Naive B cell (primary cell): Measurements from ENCODE around the gene PRTFDC1. TPM values are rescaled to one million over a fixed set of nuclear protein-coding genes. Genes with fewer than 3 reads are reported as not detected.
"Not testable (repeated sequence)": the region's sequence is repeated elsewhere in the genome, so short reads cannot be mapped to it uniquely, and the experiment has no call there.

ENCODE experiments used
- ATAC-seq, 2 donors: fragments of 150-1000 bp; cut with Tn5 transposase; 2 replicates each; pipeline ENCODE4 v1.10.0; 2021; ENCODE audit warnings: low read depth in 2 of 2, mild to moderate bottlenecking in 2 of 2, moderate library complexity in 2 of 2
- DNase-seq: peaks from one replicate; pipeline ENCODE4 v3.0.0; 2022
- H3K27ac Mint-ChIP-seq, 6 donors: one replicate each; pipeline ENCODE4 v1.8.0; 2020 to 2022; ENCODE audit warnings: mild to moderate bottlenecking in 6 of 6, mixed read lengths in 6 of 6, moderate library complexity in 5 of 6, inconsistent platforms in 2 of 6
- H3K27me3 Mint-ChIP-seq, 3 donors: one replicate each; pipeline ENCODE4 v1.8.0; 2021 to 2022; ENCODE audit warnings: mixed read lengths in 3 of 3, mild to moderate bottlenecking in 1 of 3
- H3K36me3 Mint-ChIP-seq, 2 donors: one replicate each; pipeline ENCODE4 v1.8.0; 2020 to 2022; ENCODE audit warnings: mixed read lengths in 2 of 2, inconsistent platforms in 1 of 2, mild to moderate bottlenecking in 1 of 2
- H3K4me1 Mint-ChIP-seq, 3 donors: one replicate each; pipeline ENCODE4 v1.8.0; 2020 to 2022; ENCODE audit warnings: mixed read lengths in 3 of 3, inconsistent platforms in 1 of 3, mild to moderate bottlenecking in 1 of 3, moderate library complexity in 1 of 3
- H3K4me3 Mint-ChIP-seq, 8 donors: one replicate each; pipeline ENCODE4 v1.8.0; 2020 to 2022; ENCODE audit warnings: mild to moderate bottlenecking in 8 of 8, mixed read lengths in 8 of 8, moderate library complexity in 8 of 8, inconsistent platforms in 2 of 8
- H3K9me3 Mint-ChIP-seq, 7 donors: one replicate each; pipeline ENCODE4 v1.8.0; 2020 to 2022; ENCODE audit warnings: mixed read lengths in 7 of 7, mild to moderate bottlenecking in 5 of 7, inconsistent platforms in 2 of 7, moderate library complexity in 1 of 7
- polyA plus RNA-seq, 6 donors: library from polyadenylated mRNA; unstranded; fragments of 300-500 nt; fragmentation: Illumina TruSeq; gene quantifications; one replicate each; pipeline ENCODE4 v1.2.3, GENCODE V29; 2021; ENCODE audit warnings: low read depth in 6 of 6

The PRTFDC1 gene
- polyA plus RNA-seq, 6 donors from 2014 or later = 0.15 to 0.38 (median 0.32) TPM; not detected in 3

DNA sequence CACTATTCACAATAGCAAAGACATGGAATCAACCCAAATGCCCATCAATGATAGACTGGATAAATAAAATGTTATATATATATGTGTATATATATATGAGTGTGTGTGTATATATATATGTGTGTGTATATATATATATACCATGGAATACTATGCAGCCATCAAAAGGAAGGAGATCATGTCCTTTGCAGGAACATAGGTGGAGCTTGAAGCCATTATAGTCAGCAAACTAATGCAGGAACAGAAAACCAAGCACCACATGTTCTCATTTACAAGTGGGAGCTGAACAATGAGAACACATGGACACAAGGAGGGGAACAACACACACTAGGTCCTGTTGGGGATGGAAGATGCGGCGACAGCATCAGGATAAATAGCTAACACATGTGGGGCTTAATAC is 32.2 kb downstream of the PRTFDC1 start:
- H3K4me1 Mint-ChIP-seq, H3K36me3 Mint-ChIP-seq, ATAC-seq, H3K27ac Mint-ChIP-seq, H3K4me3 Mint-ChIP-seq, DNase-seq: not testable (repeated sequence)
- Mint-ChIP-seq H3K27me3 (peaks cover 0 to 12% (median 8%) of the 10 kb centered on the region in 3 donors), H3K9me3 (peaks cover 3 to 23% (median 14%) of the 10 kb centered on the region in 7 donors)

- H3K36me3 Mint-ChIP-seq, H3K4me1 Mint-ChIP-seq, ATAC-seq, H3K4me3 Mint-ChIP-seq, DNase-seq, H3K27me3 Mint-ChIP-seq: not testable (repeated sequence)
- Mint-ChIP-seq H3K27ac (peak overlapping the region in 1 of 6 donors; percentile 61), H3K9me3 (peaks cover 3 to 22% (median 10%) of the 10 kb centered on the region in 7 donors)
These were observed 32.8 kb downstream of the PRTFDC1 start for GRCh38 chr10:24919629-24920028.

GRCh38 chr10:24917979-24918378 is 34.4 kb downstream of the PRTFDC1 start:
- Mint-ChIP-seq H3K9me3 (peaks cover 0 to 7% (median 0%) of the 10 kb centered on the region in 7 donors), H3K27me3 (peaks cover 0 to under 1% (median 0%) of the 10 kb centered on the region in 3 donors), H3K4me3 (no peak overlapping the region), H3K36me3 (no peaks in the 10 kb centered on the region), H3K4me1 (no peaks in the 10 kb centered on the region), H3K27ac (no peak overlapping the region)
- ATAC-seq (no peak), DNase-seq (no peak)

DNA sequence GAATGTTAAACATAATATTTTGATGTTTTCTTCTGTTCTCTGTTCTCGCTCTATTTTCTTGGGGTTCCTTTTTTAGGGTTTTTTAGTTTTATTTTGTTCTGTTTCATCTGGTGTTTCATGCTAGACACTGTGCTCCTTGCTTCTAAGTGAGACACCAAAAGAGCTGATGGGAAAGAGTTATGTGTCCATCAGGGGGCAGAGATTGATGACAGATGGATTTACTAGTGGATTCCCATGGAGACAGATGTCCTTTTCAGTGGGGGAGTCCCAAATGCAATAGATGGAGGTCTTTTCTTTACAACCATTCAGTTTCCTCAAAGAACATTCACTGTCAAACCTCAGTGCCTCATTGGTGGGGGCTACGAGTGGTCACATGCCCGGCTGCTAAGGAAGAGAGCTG is 34.9 kb downstream of the PRTFDC1 start:
- peaks cover 0 to 7% (median 0%) of the 10 kb centered on the region in 7 donors for H3K9me3 Mint-ChIP-seq
- peaks cover 0 to 4% (median 3%) of the 10 kb centered on the region in 3 donors for H3K4me1 Mint-ChIP-seq
- H3K4me3 Mint-ChIP-seq = no peak overlapping the region
- H3K27ac Mint-ChIP-seq = no peak overlapping the region
- no peak for DNase-seq
- ATAC-seq = no peak
- H3K27me3 Mint-ChIP-seq = peaks cover 0 to 5% (median 0%) of the 10 kb centered on the region in 3 donors
- H3K36me3 Mint-ChIP-seq = no peaks in the 10 kb centered on the region

GRCh38 chr10:24916365-24916764 is 36.0 kb downstream of the PRTFDC1 start:
- H3K9me3 Mint-ChIP-seq = peaks cover 0 to 7% (median 0%) of the 10 kb centered on the region in 7 donors
- H3K4me3 Mint-ChIP-seq = no peak overlapping the region
- peaks cover 0 to 7% (median 0%) of the 10 kb centered on the region in 3 donors for H3K27me3 Mint-ChIP-seq
- H3K36me3 Mint-ChIP-seq = no peaks in the 10 kb centered on the region
- no peak for DNase-seq
- no peak for ATAC-seq
- no peak overlapping the region for H3K27ac Mint-ChIP-seq
- peaks cover 0 to 15% (median 7%) of the 10 kb centered on the region in 3 donors for H3K4me1 Mint-ChIP-seq

DNA sequence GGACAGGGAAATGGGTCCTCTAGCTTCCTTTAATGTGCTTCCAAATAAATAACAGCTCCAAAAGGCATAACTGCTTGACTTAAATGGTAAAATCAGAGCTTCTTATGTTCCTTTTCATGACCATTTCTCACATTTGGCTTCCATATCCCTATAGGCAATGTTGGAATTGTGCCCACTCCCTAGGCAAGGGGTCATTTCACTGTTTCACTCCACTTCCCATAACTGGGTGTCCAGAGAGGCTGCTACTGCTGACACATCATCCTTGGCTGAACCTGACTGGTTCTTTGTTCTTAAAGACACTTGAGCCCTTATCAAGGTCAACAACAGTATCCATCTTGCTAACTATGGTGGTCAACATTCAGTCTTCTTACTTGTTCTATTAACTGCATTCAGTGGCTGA is 37.1 kb downstream of the PRTFDC1 start:
- H3K27me3 Mint-ChIP-seq = peaks cover 0 to 7% (median 0%) of the 10 kb centered on the region in 3 donors
- H3K36me3 Mint-ChIP-seq = no peaks in the 10 kb centered on the region
- H3K4me1 Mint-ChIP-seq = peaks cover 0 to 21% (median 7%) of the 10 kb centered on the region in 3 donors
- ATAC-seq (no peak), DNase-seq (no peak)
- H3K27ac Mint-ChIP-seq = no peak overlapping the region
- H3K4me3 Mint-ChIP-seq = no peak overlapping the region
- H3K9me3 Mint-ChIP-seq = peaks cover 0 to 7% (median 0%) of the 10 kb centered on the region in 7 donors

- Mint-ChIP-seq H3K4me1 (peaks cover 0 to 21% (median 7%) of the 10 kb centered on the region in 3 donors), H3K4me3 (no peak overlapping the region), H3K9me3 (peaks cover 0 to under 1% (median 0%) of the 10 kb centered on the region in 7 donors), H3K36me3 (no peaks in the 10 kb centered on the region), H3K27me3 (peaks cover 0 to 7% (median 2%) of the 10 kb centered on the region in 3 donors), H3K27ac (no peak overlapping the region)
- no peak for DNase-seq
- ATAC-seq = no peak
These were observed 38.3 kb downstream of the PRTFDC1 start for GRCh38 chr10:24914148-24914547.

DNA sequence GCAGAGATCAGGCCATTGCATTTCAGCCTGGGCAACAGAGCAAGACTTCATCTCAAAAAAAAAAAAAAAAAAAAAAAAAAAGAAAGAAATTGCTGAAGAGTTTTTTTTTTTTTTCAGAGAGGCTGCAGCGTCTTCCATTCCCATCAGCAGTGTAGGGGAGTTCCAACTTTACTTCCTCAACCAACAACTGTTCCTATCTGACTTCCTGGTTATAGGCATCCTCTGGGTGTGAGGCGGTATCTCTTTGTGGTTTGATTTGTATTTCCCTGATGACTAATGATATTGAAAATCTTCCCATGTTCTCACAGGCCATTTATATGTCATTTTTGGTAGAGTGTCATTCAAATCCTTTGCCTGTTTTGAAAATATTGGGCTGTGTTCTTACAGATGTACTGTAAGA is 40.2 kb downstream of the PRTFDC1 start:
- no peak for ATAC-seq
- Mint-ChIP-seq H3K4me1 (peaks cover 0 to 21% (median 7%) of the 10 kb centered on the region in 3 donors), H3K27me3 (peaks cover 0 to 7% (median 3%) of the 10 kb centered on the region in 3 donors), H3K36me3 (no peaks in the 10 kb centered on the region), H3K4me3 (peak overlapping the region in 3 of 8 donors; percentile 6 to 75 (median 42)), H3K27ac (peak overlapping the region in 1 of 6 donors; percentile 23), H3K9me3 (no peaks in the 10 kb centered on the region)
- DNase-seq = no peak

GRCh38 chr10:24911029-24911428 is 41.4 kb downstream of the PRTFDC1 start:
- ATAC-seq (no peak), DNase-seq (no peak)
- Mint-ChIP-seq H3K4me1 (peaks cover 0 to 21% (median 7%) of the 10 kb centered on the region in 3 donors), H3K4me3 (peak overlapping the region in 1 of 8 donors; percentile 6), H3K27ac (peak overlapping the region in 3 of 6 donors; percentile 3 to 15 (median 8)), H3K27me3 (peaks cover under 1 to 12% (median 3%) of the 10 kb centered on the region in 3 donors), H3K36me3 (no peaks in the 10 kb centered on the region), H3K9me3 (peaks cover 0 to 2% (median 0%) of the 10 kb centered on the region in 7 donors)

DNA sequence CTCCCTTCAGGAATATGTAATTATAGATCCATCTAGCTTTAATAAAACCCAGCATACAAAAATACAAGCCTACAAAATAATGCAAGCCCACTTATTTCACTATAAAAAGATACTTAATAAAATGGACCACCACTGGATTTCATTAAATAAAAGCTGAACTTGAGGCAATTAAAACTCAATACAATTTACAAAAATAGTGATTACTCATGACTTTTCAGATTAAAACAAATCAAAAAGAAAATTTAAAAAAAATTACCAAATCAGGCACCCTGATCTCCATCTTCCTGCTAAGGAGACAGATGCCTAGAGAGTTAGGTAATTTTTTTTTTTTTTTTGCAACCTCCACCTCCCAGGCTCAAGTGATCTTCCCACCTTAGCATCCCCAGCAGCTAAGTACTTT is 41.8 kb downstream of the PRTFDC1 start:
- Mint-ChIP-seq H3K9me3 (peaks cover 0 to 7% (median 0%) of the 10 kb centered on the region in 7 donors), H3K27ac (no peak overlapping the region), H3K36me3 (no peaks in the 10 kb centered on the region), H3K4me3 (no peak overlapping the region), H3K27me3 (peaks cover 3 to 17% (median 5%) of the 10 kb centered on the region in 3 donors), H3K4me1 (peaks cover 0 to 21% (median 7%) of the 10 kb centered on the region in 3 donors)
- no peak for ATAC-seq
- DNase-seq = no peak

- peaks cover 0 to 21% (median 7%) of the 10 kb centered on the region in 3 donors for H3K4me1 Mint-ChIP-seq
- no peak overlapping the region for H3K4me3 Mint-ChIP-seq
- DNase-seq = no peak
- peaks cover 3 to 19% (median 12%) of the 10 kb centered on the region in 3 donors for H3K27me3 Mint-ChIP-seq
- H3K27ac Mint-ChIP-seq = no peak overlapping the region
- ATAC-seq = no peak
- H3K36me3 Mint-ChIP-seq = no peaks in the 10 kb centered on the region
- H3K9me3 Mint-ChIP-seq = peaks cover 0 to 8% (median 0%) of the 10 kb centered on the region in 7 donors
These were observed 43.5 kb downstream of the PRTFDC1 start for GRCh38 chr10:24908793-24909423.

- no peak for ATAC-seq
- H3K4me1 Mint-ChIP-seq = peaks cover 0 to 22% (median 7%) of the 10 kb centered on the region in 3 donors
- no peak overlapping the region for H3K27ac Mint-ChIP-seq
- H3K4me3 Mint-ChIP-seq = no peak overlapping the region
- H3K27me3 Mint-ChIP-seq = peaks cover 3 to 18% (median 12%) of the 10 kb centered on the region in 3 donors
- H3K9me3 Mint-ChIP-seq = peaks cover 0 to 8% (median 0%) of the 10 kb centered on the region in 7 donors
- no peaks in the 10 kb centered on the region for H3K36me3 Mint-ChIP-seq
- no peak for DNase-seq
These were observed 44.5 kb downstream of the PRTFDC1 start for GRCh38 chr10:24907956-24908355.

DNA sequence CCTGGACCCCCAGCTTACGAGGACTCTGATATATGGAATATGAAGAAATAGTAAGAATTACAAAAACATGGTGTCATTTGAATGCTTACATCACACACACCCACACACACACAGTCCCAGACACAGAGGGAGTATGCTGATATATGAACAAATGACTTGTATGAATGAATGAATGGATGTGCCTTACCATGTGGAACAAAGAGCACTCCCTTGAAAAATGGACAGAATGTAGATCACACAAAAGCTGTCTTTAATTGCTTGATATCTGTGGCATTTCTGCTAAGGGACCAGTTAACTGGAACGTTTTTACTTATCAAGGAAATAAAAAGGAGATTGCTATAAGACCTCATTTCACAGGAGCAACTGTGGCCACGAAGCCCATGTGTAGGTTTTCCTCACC is 46.0 kb downstream of the PRTFDC1 start:
- no peaks in the 10 kb centered on the region for H3K36me3 Mint-ChIP-seq
- peaks cover 0 to 8% (median 0%) of the 10 kb centered on the region in 7 donors for H3K9me3 Mint-ChIP-seq
- H3K27me3 Mint-ChIP-seq = peaks cover 3 to 12% (median 12%) of the 10 kb centered on the region in 3 donors
- DNase-seq (no peak), ATAC-seq (no peak)
- peaks cover 0 to 23% (median 3%) of the 10 kb centered on the region in 3 donors for H3K4me1 Mint-ChIP-seq
- no peak overlapping the region for H3K27ac Mint-ChIP-seq
- no peak overlapping the region for H3K4me3 Mint-ChIP-seq

DNA sequence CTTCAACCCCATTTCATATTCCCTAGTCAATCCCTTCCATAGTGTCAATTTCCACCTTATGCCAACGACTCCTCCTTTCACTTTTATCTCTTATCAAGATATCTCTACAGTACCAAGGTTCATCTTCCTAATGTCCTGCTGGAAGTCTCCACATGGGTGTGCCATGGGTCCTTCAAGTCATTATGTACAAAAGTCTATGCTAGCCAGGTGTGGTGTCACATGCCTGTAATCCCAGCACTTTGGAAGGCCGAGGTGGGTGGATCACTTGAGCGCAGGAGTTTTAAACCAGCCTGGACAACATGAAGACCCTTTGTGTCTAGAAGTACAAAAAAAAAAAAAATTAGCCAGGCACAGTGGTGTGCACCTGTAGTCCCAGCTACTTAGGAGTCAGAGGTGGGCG is 47.6 kb downstream of the PRTFDC1 start:
- DNase-seq = no peak
- H3K27ac Mint-ChIP-seq = no peak overlapping the region
- peaks cover 3 to 12% (median 12%) of the 10 kb centered on the region in 3 donors for H3K27me3 Mint-ChIP-seq
- H3K36me3 Mint-ChIP-seq = no peaks in the 10 kb centered on the region
- no peak for ATAC-seq
- peaks cover 0 to 8% (median 0%) of the 10 kb centered on the region in 7 donors for H3K9me3 Mint-ChIP-seq
- peaks cover 0 to 21% (median 7%) of the 10 kb centered on the region in 3 donors for H3K4me1 Mint-ChIP-seq
- H3K4me3 Mint-ChIP-seq = peak overlapping the region in 1 of 8 donors; percentile 26
